HG03196 (cell line): ENCODE measurements around the gene SLC5A9.
"Not testable (repeated sequence)": the region's sequence is repeated elsewhere in the genome, so short reads cannot be mapped to it uniquely, and the experiment has no call there.

Source experiments
- ATAC-seq: cut with Tn5 transposase; IDR thresholded peaks from one replicate; pipeline ENCODE4 v1.9.1; 2021; ENCODE audit not compliant: unreplicated experiment

The SLC5A9 gene

DNA sequence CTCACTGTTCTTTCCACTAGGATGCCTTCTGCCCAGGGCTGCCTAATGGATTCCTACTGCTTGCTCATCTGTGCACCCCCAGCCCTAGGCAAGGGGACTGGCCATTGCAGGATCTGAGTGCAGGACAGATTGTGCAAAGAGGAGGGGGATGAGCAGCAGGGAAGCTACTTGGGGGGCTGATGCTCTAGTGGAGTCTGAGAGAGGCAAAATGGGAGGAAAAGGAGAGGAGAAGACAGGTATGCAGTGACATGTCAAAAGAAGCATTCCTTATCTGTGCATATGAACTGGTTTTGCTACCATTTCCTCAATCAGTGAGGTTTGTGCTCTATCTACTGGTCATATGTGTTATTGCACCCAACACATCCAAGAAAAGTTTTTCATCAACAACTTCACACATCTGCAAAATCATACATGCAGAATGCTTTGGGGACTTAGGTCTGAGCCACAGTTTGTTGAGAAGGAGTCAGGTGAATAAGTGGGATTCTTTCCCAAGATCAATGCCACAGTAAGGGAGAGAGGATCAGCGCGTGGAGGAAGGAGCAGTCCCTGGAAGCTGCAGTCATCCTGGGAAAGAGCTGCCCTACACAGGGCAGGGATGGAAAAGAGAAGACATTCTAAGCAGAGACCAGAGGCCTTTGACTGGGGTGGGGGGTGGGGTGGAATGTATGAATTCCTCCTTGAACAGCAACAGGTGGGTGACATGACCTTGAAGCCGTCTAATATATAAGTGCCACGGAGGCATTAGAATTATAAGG lies 14.4 kb downstream of the SLC5A9 start:
- ATAC-seq: peak; percentile 61

DNA sequence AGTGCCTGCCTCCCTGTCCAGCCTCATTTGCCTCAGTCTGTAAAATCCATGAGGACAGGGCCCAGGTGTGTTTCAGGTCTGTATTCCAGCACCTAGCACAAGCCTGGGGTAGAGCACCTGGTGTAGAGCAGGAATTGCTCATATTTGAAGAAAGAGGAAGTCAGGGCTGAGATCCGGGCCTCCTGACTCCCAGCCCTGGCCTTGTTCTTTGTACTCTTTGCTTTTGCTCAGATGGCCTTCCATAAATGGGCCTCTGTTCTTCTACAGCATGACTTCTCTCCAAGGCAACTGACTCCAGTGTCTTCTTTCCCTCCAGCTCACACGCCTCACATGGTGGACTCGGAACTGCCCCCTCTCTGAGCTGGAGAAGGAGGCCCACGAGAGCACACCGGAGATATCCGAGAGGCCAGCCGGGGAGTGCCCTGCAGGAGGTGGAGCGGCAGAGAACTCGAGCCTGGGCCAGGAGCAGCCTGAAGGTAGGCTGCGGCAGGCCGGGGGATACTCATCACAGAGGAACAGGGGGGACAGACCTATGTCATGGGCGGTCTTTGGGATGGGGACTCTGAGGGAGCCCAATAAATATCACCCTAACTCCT lies 19.7 kb downstream of the SLC5A9 start:
- ATAC-seq: no peak

DNA sequence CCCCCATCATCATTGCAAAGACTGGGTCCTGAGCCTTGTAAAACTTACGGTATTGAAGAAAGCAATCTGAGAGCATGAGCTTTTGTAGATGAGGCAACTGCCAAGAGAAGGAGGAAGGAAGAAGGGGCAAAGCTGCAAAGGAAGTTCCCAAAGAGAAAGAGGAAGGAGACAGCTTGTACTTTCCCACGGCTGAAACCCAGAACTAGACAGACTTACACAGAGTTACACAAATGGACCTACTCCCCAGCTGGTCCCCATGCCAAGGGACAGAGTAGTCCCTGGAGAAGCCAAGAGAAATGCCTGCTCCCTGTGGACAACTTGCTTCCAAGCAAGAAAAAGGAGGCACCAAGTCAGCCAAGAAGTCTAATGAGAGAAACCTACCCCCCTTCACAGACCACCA lies 22.6 kb downstream of the SLC5A9 start:
- ATAC-seq: no peak

DNA sequence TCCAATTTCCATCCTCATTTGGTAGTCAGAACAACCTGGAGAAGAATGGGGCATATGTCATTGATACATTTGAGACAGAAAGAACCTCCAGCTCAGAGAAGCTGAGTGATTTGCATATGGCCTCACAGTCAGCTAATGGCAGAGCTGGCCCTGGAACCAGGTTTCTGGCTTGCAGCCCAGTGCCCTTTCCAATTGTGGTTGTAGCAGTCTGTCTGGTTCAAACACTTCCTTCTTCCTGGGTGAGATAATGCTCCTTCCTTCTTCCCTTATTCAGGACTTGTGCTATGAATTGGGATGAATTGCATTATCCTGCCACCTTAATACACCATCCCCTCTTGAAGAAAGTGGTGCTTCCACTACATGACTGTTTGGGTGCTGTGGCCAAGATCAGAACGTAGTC lies 24.2 kb downstream of the SLC5A9 start:
- ATAC-seq: no peak

DNA sequence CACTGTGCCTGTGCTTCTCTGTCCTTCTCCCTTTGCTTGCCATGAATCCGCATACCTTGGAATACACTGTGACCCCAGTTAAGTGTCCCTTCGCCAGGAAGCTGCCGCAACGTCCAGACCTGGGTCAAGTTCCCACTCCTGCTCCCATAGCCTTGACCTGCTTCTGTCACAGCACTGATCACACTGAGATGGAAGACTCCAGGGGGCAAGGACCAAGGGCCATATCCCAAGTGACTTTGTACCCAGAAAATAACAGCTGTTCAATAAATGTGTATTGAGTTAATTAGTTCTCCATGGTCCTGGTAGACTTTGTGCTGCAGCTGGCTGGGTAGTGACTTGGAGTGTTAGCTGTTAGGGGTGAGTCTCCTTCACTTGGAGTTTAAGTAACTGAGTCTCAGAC lies 25.8 kb downstream of the SLC5A9 start:
- ATAC-seq: no peak

DNA sequence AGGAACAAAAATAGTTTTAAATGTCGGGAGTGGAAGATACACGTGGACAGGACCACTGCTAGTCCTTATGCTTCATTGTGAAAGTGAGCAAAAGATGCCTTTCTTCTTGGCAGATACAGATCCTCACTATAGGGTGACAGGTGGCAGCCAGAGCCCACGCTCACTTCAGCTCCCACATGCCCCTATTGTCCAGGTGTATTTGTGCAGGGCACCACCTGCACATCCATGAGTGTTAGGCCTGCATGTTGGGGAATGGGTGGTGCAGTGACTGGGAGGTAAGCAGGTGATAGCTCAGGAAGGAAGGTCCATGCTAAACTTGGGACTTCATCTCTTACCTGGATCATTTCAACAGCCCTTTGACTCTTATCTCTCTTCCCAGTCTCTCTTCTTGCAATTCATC lies 27.4 kb downstream of the SLC5A9 start:
- no peak for ATAC-seq

DNA sequence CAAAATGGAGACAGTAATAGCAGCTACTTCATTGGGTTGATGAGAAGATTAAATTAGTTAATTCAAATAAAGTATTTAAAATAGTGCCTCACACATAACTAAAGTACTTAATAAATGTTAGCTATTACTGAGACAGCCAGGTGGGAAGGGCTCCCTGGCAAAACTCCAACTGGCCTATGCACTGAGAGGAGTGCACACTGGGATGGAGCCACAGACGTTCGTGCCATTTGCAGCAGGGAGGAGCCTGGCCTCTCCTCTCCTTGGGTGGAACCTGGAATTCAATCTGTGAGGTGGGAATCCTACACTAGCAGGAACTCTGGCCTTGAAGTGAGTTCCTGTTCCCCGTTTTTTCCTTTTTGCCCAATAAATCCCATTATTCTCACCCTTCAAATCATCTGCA lies 28.1 kb downstream of the SLC5A9 start:
- no peak for ATAC-seq

DNA sequence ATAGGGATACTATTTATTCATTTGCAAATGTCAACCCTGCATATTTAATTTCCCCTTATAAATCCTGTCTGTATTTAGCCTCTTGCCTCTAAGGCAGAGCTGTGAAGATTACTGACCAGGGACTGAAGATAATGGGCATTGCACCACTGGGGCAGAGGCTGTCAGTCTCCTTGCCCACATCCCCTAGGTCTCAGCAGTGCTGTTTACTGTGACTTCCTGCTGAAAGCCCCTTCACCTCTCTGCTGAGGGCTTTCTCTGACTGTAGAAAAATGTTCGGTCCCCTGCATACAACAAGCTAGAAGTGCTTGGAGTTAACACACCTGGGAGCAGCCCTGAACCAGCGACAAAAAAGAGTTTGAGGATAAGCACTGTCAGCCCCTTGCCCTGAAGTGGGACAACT lies 28.8 kb downstream of the SLC5A9 start:
- ATAC-seq: no peak

DNA sequence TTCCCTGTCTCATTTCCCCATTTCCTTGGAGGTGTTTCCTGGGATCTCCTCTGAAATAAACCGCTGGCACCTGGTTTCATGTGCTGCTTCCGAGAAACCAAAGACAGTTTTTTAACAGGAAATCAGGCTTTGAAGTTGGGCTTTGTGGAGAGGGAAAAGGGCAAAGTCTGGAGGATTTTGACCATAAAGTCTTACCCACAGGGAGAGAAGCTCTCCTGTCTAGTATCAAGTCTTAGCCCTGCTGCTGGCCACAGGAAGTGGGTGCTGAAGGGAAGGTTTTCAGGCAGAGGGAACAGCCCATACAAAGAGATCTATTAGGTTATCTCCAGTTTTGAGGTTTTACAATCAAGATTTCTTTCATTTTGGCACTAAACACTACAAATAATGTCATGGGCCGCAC lies 29.3 kb downstream of the SLC5A9 start:
- ATAC-seq: no peak

DNA sequence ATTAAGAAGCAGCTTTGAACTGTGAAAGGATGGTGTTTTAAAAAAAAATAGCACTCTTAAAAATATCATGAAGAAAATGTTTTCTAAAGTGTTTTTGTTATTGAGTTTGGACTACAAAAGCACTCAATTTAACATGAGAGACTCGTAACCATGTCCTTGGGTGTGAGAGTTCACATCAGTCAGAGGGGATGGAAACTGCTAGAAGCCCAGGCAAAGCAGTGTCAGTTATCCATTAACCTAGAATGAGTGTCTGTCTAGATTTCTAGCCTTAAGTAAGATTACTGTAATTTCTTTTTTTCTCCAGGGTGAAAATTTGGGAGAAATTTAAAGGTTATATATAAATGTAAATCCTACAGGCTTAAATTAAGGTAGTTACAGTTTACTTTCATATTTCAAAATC lies 31.7 kb downstream of the SLC5A9 start:
- ATAC-seq: no peak

DNA sequence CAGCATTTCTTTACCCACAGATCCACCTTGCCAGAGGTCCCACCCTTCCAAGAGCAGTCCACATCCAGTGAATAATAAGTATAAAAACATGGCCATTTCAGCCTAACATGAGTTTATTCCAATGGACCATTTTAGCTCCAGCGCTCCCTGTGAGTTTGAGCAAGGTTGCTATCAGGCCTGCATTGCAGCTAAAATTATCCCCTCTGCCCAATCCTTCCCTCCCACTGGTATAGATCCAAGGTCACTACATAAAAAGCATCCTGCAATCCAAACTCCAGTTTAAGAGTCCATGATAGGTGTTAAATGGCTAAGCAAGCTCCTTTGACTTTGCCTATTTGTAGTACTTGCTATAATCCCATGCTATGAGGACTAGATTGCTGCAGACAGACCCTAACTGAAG lies 35.6 kb downstream of the SLC5A9 start:
- ATAC-seq: no peak

DNA sequence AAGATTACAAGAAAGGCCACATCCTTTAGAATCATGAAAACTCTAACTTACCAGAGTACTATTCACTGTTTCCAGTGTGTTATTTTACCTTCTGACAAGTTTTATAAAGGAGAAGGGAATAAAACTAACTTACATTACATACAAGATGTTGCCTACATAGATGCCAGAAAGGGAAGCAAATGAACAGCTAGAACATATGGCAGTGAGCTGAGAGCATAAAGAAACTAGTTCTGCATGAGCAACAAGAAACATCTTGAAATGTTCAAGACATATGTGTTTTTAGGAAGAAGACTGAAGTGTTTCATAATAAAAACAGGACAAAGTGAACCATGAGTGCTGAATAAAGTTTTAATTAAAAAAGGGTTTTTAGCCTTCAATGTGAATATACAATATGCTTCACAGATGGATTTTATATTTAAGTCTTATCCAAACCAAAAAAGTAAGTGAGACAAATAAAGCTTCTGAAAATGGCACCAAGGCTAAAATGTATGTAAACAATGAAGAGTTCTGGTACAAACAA lies 39.4 kb downstream of the SLC5A9 start:
- no peak for ATAC-seq

DNA sequence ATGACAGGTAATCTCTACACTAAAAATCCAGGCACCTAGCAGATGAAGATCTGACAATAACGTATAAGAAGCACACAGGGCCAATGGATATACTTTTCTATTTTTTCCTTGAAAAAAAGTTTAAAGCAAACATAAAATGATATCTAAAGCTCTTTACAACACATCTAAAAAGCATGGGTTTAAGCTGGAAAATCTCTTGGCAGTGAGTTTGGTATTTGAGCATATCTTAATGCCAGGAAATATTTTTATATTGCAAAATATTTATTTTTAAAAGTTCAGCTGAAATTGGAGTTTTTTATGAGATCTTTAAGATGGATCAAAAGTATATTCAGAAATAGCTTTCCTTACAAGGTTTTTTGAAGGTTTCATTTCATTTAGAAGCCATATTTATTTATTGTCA lies 40.5 kb downstream of the SLC5A9 start:
- no peak for ATAC-seq

DNA sequence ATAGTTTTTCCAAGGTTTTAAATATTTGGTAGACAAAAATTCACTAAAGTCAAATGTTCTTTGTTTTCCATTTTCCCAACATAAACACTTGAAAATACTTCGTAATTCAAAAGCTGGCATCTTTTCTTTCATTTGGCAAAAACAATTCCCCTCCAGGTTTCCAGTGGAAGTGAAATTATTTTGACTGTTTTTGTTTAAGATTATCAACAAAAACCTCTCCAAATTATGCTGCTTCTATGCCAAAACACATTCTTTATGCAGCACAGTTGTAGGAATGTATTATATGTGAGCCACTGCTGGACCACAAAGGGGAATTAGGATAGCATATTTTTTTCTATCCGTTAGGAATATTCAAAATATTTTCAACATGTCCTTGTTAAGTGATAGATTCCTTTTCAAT lies 44.1 kb downstream of the SLC5A9 start:
- ATAC-seq: no peak

DNA sequence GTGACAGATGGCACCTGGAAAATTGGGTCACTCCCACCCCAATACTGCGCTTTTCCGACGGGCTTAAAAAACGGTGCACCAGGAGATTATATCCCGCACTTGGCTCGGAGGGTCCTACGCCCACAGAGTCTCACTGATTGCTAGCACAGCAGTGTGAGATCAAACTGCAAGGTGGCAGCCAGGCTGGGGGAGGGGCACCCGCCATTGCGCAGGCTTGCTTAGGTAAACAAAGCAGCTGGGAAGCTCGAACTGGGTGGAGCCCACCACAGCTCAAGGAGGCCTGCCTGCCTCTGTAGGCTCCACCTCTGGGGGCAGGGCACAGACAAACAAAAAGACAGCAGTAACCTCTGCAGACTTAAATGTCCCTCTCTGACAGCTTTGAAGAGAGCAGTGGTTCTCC lies 54.9 kb downstream of the SLC5A9 start:
- not testable (repeated sequence) for ATAC-seq

DNA sequence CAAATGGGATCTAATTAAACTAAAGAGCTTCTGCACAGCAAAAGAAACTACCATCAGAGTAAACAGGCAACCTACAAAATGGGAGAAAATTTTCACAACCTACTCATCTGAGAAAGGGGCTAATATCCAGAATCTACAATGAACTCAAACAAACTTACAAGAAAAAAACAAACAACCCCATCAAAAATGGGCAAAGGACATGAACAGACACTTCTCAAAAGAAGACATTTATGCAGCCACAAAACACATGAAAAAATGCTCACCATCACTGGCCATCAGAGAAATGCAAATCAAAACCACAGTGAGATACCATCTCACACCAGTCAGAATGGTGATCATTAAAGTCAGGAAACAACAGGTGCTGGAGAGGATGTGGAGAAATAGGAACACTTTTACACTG lies 59.8 kb downstream of the SLC5A9 start:
- ATAC-seq: not testable (repeated sequence)

DNA sequence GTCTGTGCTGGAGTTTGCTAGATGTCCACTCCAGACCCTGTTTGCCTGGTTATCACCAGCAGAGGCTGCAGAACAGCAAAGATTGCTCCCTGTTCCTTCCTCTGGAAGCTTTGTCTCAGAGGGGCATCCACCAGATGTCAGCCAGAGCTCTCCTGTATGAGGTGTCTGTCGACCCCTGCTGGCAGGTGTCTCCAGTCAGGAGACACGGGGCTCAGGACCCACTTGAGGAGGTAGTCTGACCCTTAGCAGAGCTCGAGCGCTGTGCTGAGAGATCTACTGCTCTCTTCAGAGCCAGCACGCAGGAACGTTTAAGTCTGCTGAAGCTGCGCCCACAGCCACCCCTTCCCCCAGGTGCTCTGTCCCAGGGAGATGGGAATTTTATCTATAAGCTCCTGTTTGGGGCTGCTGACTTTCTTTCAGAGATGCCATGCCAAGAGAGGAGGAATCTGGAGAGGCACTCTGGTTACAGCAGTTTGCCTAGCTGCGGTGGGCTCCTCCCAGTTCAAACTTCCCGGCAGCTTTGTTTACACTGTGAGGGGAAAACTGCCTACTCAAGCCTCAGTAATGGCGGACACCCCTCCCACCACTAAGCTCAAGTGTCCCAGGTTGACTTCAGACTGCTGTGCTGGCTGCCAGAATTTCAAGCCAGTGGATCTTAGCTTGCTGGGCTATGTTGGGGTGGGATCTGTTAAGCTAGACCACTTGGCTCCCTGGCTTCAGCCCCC lies 62.3 kb downstream of the SLC5A9 start:
- not testable (repeated sequence) for ATAC-seq

DNA sequence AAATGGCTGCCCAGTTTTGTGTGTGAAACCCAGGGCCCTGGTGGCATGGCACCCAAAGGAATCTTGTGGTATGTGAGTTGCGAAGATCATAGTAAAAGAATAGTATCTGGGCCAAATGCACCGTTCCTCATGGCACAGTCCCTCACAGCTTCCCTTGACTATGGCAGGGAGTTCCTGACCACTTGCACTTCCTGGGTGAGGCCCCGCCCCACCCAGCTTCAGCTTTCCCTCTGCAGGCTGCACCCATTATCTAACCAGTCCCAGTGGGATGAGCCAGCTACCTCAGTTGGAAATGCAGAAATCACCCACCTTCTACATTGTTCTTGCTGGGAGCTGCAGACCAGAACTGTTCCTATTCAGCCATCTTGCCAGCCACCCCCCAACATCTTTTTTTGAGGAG lies 63.0 kb downstream of the SLC5A9 start:
- ATAC-seq: no peak

DNA sequence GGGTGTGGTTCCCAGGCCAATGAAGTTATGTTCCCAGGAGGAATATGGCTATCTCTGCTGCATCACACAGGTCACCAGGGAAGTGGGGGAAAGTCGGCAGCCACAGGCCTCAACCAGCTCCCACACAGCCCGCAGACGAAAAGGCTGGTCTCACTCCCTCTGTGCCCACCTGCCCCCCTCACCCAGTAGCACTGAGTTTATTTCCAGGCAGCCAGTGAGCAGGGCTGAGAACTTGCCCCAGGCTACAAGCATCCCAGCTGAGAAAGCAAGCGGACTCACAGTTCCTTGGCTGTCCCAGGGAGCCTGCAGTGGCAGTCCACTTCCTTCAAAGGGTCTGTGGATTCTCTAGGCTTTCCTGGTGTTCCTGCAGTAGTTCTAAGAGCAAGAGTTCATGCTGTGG lies 68.9 kb downstream of the SLC5A9 start:
- no peak for ATAC-seq

DNA sequence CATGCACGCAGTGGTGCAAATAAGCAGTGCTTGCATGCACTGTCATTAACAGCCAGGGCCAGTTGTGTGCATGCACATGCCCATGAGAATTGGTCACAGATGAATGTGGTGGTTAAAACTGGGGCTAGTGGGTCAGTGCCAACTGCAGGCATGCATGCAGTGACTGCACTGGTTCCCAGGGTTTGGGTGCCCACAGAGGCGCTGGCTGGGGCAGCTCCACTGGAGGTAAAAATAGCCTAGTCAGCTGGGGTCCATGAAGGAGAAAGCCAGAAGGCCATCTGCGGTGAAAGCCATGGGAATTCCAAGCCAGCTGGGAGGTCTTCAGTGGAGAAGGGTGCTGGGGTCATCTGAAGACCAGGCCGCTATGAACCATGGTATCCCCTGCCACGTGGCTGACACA lies 70.2 kb downstream of the SLC5A9 start:
- no peak for ATAC-seq

DNA sequence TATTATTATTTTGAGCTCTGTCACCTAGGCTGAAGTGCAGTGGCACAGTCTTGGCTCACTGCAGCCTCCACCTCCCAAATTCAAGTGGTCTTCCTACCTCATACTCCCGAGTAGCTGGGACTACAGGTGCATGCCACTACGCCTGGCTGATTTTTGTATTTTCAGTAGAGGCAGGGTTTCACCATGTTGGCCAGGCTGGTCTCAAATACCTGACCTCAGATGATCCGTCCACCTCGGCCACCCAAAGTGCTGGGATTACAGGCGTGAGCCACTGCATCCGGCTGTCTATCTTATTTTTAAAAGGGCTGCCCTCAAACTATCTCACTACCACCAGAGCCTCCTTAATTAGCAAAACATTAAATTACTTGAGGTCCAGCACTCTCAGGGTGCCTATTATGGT lies 71.6 kb downstream of the SLC5A9 start:
- not testable (repeated sequence) for ATAC-seq

DNA sequence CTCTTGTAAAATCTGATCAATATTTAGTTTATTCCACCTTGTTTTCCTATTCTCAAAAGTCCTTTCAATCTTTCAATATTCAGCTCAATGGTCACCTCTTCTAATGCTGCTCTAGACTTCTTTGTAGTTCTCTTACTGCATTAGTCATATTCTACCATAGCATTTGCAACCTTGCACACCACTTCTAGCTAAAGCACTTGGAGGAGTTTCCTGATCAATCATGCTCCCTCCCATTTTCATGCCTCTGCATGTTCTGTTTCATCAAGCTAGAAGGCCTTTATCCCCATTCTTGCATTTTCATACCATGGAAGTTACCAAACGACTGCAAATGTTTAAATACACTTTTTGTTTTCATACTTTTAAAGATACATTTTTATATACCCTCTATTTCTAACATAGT lies 72.1 kb downstream of the SLC5A9 start:
- no peak for ATAC-seq
